GM21526 (cell line): ENCODE data around the gene BABAM2.

Source experiments
- ATAC-seq: cut with Tn5 transposase; IDR thresholded peaks from one replicate; pipeline ENCODE4 v1.9.1; 2021; ENCODE audit warnings: moderate library complexity; ENCODE audit not compliant: unreplicated experiment, low FRiP score

The BABAM2 gene

DNA sequence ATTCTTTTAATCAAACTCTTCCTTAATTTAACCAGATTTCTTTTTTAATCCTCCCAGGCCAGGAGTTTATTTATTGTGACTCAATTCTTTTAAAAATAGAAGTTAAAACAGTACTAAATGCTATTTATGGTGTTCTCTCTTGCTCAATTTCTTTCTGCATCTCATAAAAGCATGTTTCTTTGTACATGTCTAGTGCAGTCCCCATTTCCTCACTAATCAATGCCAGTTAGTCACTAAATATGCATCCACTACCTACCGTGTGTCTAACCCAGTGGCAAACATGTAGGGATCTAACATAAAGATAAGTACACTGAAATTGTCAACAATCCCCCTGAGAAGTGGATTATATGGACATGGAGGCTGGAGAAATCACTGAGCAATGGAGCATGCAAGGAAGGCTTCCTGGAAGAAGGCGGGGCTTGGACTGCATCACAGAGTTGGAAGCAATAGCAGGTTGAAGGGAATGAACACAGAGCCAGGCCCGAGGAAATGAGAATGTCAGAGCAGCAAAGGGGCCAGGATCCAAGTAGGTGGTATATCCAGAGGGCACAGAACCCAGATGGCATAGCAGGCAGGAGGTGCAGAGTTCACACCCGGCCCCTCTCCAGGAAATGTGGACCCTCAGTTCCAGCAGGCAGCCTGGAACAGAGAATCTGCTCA lies 396.9 kb downstream of the BABAM2 start:
- no peak for ATAC-seq

DNA sequence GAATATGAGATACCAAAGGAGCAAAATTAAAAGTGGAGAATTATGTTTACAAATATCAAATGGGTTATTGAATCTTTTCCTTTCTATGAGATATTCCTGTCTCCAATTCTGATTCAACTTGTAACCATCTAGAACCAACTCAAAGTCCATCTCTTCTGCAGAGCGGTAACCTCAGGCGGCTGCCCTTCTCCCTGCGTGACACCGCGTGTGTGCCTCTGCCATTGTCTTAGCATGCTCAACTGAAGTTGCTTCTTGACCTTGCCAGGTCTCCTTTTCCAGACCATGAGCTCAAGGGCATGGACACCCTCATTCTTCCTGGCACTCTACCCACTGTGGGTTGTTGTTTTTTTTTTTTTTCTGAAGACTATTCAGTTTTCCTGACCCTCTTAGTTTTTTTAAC lies 398.1 kb downstream of the BABAM2 start:
- ATAC-seq: no peak

GRCh38 chr2:28291811-28292440 lies 401.4 kb downstream of the BABAM2 start:
- no peak for ATAC-seq

- ATAC-seq: no peak
Observed at GRCh38 chr2:28292491-28292890, 402.0 kb downstream of the BABAM2 start.

GRCh38 chr2:28293416-28293815 lies 402.9 kb downstream of the BABAM2 start:
- no peak for ATAC-seq

GRCh38 chr2:28294451-28294850 lies 403.9 kb downstream of the BABAM2 start:
- no peak for ATAC-seq

DNA sequence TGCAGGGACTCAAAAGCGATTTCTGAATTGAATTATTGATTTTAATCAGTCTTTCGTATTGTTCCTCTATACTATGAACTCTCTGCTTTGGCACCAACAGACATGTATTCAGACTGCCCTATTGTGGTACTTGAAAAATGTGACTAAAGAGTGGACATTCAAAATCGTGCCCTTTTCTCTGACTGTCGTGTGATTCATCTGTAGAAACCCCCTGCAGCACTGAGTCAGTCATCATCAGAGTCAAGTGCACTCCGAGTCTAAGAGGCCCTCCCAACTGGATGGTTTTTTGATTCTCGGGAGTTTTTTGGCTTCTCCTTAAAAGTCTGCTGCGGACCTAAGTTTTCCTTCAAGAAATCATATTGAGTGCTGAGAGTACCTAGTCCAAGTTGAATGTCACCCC lies 405.7 kb downstream of the BABAM2 start:
- ATAC-seq: no peak

- no peak for ATAC-seq
Observed at GRCh38 chr2:28296904-28297303, 406.4 kb downstream of the BABAM2 start.

DNA sequence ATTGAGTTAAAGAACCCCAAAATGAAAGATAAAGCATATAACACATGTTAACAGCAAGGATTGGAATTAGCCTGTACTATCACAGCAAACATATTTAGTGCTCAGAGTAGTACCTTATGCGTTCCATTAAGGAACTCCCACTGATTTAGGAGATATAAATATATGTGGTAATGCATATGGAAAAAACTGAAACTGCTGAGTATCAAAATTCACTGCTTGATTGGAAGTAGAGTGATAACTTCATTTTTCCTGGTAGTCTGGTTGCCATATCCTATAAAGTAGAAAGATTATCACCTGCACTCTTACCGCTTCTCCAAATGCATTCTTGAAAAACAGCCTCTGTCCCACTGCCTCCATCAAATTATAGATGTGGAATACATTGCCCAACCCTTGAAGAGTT lies 407.0 kb downstream of the BABAM2 start:
- no peak for ATAC-seq

DNA sequence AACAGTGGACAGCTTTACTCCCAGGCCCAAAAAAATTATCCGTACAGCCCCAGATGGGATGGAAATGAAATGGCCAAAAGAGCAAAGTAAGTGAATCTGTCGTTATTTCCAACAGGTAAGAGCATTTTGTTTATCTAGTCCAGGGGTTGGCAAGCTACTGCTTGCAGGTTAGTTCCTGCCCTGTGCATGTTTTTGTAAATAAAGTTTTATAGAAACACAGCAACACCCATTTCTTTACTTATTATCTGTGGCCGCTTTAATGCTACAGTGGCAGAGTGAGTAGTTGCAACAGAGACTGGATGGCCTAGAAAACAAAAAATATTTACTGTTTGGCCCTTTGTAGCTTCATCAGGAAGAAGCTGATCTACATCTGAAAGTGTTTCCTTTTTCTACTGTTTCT lies 407.9 kb downstream of the BABAM2 start:
- ATAC-seq: no peak

DNA sequence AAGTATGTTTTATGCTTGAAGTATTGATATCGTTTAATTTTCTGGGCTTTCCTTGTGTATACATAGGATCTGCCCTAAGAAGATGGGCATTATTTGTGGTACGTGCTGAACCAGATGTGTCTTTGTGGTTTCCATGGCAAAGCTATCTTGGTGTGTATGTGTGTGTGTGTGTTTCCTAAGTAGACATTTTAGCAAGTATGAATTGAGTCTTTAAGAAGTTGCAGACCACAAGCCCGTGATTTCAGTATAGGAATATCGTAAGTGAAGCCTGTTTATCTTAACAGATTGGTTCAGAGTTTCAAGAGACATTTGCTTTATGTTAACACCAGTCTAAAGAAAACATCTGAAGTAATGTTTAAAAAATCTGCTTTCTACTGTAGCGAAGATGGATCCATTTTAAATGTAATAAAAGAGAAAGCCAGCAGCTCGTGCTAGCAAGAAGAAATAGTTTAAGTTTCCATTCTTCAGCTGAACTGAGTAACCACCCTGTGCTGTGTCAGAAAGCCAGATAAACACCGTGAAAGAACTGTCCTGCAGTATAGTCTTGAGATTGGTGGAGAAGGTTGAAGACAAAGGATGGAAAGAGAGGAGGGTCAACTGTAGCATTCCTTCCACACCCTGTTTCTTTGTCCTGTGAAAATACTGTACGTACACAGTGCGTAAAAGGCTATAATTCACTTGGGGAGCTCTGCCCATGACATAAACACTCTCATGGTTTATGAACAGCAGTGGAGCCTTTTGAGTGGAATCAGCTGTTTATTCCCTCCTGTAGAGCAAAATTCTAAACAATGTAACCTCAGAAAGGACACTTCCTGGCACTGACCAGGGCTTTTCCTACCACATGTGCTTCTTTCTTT lies 410.2 kb downstream of the BABAM2 start:
- ATAC-seq: no peak

GRCh38 chr2:28305202-28305601 lies 414.7 kb downstream of the BABAM2 start:
- no peak for ATAC-seq

GRCh38 chr2:28310107-28310506 lies 419.6 kb downstream of the BABAM2 start:
- no peak for ATAC-seq

DNA sequence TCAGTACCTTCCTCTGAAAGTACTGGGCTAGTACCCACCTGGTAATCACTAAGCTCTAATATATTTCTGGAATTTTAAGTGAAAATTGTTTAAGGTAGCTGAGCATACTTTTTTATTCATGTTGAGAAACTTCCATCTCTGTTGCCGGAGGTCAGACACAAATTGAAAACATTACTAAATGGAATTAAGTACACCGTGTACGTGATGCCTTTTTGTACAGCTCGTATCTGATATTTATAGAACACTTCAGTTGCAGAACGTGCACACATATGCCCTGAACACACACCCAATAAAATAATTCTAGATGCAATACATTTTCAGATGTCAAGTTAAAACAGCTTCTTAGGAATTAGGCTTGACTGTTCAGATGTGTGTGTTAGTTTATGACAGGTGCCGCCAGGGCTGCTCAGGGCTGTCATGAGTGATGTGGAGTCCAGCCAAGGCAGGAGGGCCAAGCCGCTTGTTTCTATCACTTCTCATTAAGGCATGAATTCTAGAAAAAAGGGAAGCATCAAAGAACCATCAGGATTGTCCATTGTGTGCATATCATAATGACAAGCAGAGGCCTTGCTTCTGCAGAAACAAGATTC lies 421.2 kb downstream of the BABAM2 start:
- no peak for ATAC-seq

DNA sequence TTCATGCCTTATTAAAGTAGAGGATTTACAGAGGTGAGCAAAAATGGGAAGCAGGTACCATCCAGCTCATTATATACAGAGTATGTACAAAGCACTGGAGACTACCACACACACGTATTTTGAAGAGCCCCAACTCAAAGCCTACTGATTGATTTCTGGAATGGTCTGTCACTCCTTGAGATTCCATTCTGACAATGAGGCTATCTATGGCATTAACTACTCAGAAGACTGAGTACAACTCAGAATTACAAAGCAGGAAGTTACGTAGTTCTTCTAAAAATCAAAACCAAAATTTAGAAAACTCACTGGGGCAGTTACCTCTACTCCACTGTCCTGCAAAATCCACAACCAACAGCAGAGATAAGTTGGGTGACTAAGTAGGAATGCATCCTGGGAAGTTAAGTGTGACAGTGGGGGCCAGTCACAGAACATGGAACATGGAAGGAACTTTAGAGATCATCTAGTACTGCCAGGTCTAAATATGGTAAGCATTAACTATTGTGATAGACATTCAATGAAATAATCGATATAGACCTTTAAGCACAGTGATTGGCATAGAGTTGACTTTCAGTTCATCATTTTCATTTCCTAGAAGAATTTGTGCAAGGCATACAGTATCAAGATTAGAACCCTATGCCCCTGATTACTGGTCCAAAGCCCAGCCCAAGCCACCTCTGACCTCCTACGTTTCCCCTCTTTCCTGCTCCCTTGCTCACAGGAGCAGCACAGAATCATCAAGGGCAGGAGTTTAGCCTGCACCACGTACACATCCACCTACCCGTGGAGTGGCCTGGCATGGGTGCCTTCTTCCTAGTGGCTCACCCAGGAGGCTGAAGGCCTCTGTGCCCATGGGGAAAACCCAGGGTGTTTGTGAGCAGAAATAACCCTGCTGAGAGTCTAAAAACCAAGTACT lies 422.0 kb downstream of the BABAM2 start:
- ATAC-seq: no peak

DNA sequence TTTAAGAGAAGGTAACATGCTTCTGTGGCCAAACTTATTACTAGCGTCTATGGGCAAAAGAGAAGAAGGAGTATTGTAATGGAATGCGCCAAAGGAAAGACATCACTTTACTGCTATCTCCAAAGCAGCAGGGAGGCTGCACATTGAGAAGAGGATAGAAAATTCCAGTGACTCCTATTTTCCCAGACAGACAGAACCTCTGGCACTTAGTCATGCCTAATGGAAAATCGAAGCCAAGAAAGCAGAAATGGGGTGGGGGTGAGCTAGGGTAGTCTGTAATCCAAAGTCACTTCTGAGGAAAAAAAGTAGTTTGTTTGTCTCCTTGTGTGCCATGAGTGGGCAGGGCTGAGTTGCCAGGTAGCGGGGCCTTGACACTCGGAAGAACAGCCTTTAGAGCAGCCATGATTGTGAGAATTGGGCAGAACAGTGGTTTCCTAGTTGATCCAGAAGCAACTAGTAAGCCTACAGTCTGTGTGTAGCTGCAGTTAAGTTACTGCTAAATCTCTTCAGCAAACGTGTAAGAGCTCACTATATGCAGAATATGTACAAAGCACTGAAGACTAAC lies 422.8 kb downstream of the BABAM2 start:
- ATAC-seq: no peak

- no peak for ATAC-seq
Observed at GRCh38 chr2:28314968-28315367, 424.4 kb downstream of the BABAM2 start.

GRCh38 chr2:28316546-28317335 lies 426.2 kb downstream of the BABAM2 start:
- ATAC-seq: no peak

GRCh38 chr2:28317390-28317789 lies 426.9 kb downstream of the BABAM2 start:
- ATAC-seq: no peak
